ENCODE results near the gene GALNT9.
"Not testable (repeated sequence)": the region's sequence is repeated elsewhere in the genome, so short reads cannot be mapped to it uniquely, and the experiment has no call there.

GALNT9 gene

GRCh38 chr12:132151766-132152410 lies 177.5 kb downstream of the GALNT9 start:
- H3K36me3 ChIP-seq (ENCODE audit: control insufficient read depth in 1 of 2, insufficient read depth in 2 of 2, low read depth in 1 of 2, low read length in 2 of 2): peaks cover 15 to 67% of the 10 kb centered on the region in 2 experiments

DNA sequence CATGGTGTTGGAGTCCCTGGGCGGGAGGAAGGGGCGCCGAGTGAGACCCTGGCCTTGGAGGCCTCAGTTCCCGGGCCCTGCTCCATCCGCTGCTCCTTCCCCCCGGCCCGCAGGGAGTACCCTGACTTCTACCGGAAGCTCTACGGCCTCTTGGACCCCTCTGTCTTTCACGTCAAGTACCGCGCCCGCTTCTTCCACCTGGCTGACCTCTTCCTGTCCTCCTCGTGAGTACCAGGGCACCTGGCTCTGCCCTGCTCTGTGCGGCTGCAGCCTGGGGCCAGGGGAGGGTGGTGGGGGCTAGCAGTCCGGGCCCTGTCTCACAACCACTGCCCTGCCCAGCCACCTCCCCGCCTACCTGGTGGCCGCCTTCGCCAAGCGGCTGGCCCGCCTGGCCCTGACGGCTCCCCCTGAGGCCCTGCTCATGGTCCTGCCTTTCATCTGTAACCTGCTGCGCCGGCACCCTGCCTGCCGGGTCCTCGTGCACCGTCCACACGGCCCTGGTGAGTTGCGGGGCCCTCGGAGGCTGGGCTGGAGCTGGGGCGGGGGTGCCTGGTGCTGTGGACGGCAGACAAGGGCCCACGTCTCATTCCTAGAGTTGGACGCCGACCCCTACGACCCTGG lies 178.1 kb downstream of the GALNT9 start:
- Histone ChIP-seq H3K4me1 (ENCODE audit: control insufficient read depth, insufficient read depth, low read depth, low read length) (peaks cover 6% of the 10 kb centered on the region), H2AK5ac (ENCODE audit: low read length, severe bottlenecking) (no peak overlapping the region), H3K18ac (ENCODE audit: low read depth in 1 of 2, low read length in 2 of 2) (no peak overlapping the region), H4K8ac (ENCODE audit: low read length) (no peak overlapping the region), H3K23ac (ENCODE audit: low read length in 2 of 2) (no peak overlapping the region), H2BK12ac (ENCODE audit: low read length in 2 of 2) (no peak overlapping the region), H4K91ac (ENCODE audit: low read length) (no peak overlapping the region), H3K27ac (ENCODE audit: low read length, poor library complexity, severe bottlenecking) (no peak overlapping the region), H2AFZ (ENCODE audit: low read depth, low read length) (no peak overlapping the region), H2BK15ac (ENCODE audit: low read depth, poor library complexity, severe bottlenecking) (no peak overlapping the region), H3K4me3 (ENCODE audit: insufficient read depth in 1 of 2, low read depth in 1 of 2, low read length in 2 of 2) (no peak overlapping the region), H2BK5ac (ENCODE audit: low read depth, low read length, poor library complexity, severe bottlenecking) (no peak overlapping the region), H3K27me3 (ENCODE audit: control insufficient read depth in 1 of 2, insufficient read depth in 1 of 2, low read length in 2 of 2) (peaks cover 0 to 12% of the 10 kb centered on the region in 2 experiments), H2BK120ac (ENCODE audit: low read depth, low read length) (no peak overlapping the region), H3K36me3 (ENCODE audit: control insufficient read depth in 1 of 2, insufficient read depth in 2 of 2, low read depth in 1 of 2, low read length in 2 of 2) (peaks cover 11 to 66% of the 10 kb centered on the region in 2 experiments), H3K79me1 (replicated peaks; ENCODE audit: low read length, poor library complexity, severe bottlenecking) (peaks cover 35% of the 10 kb centered on the region), H3K4me2 (ENCODE audit: low read length, poor library complexity, severe bottlenecking) (no peak overlapping the region), H3K4ac (ENCODE audit: low read depth in 1 of 2, low read length in 2 of 2) (no peak overlapping the region), H3K9me3 (ENCODE audit: control insufficient read depth, low read length) (no peaks in the 10 kb centered on the region), H3K9ac (ENCODE audit: low read length) (no peak overlapping the region), H3K14ac (ENCODE audit: low read length in 2 of 2) (no peak overlapping the region)
- DNase-seq: no peak
- 96% methylated on average over 31 of the region's 36 CpGs for WGBS

More at GRCh38 chr12:132151766-132152410, 177.5 kb downstream of the GALNT9 start:
- H3K4me1 ChIP-seq (ENCODE audit: control insufficient read depth, insufficient read depth, low read depth, low read length): peaks cover 8% of the 10 kb centered on the region
- H2BK5ac ChIP-seq (ENCODE audit: low read depth, low read length, poor library complexity, severe bottlenecking): no peak overlapping the region
- no peak overlapping the region for H3K9ac ChIP-seq (ENCODE audit: low read length)
- peak overlapping the region; percentile 60 for H2BK15ac ChIP-seq (ENCODE audit: low read depth, poor library complexity, severe bottlenecking)
- no peak overlapping the region for H2AFZ ChIP-seq (ENCODE audit: low read depth, low read length)
- H3K4ac ChIP-seq (ENCODE audit: low read depth in 1 of 2, low read length in 2 of 2): no peak overlapping the region
- DNase-seq: no peak
- no peak overlapping the region for H3K4me3 ChIP-seq (ENCODE audit: insufficient read depth in 1 of 2, low read depth in 1 of 2, low read length in 2 of 2)
- no peak overlapping the region for H3K4me2 ChIP-seq (ENCODE audit: low read length, poor library complexity, severe bottlenecking)
- H3K23ac ChIP-seq (ENCODE audit: low read length in 2 of 2): no peak overlapping the region
- WGBS: 91% methylated on average over 32 of the region's 32 CpGs
- H3K27me3 ChIP-seq (ENCODE audit: control insufficient read depth in 1 of 2, insufficient read depth in 1 of 2, low read length in 2 of 2): peaks cover 0 to 12% of the 10 kb centered on the region in 2 experiments
- H3K9me3 ChIP-seq (ENCODE audit: control insufficient read depth, low read length): no peaks in the 10 kb centered on the region
- H2BK120ac ChIP-seq (ENCODE audit: low read depth, low read length): no peak overlapping the region
- peaks cover 32% of the 10 kb centered on the region for H3K79me1 ChIP-seq (replicated peaks; ENCODE audit: low read length, poor library complexity, severe bottlenecking)
- no peak overlapping the region for H3K18ac ChIP-seq (ENCODE audit: low read depth in 1 of 2, low read length in 2 of 2)
- no peak overlapping the region for H2AK5ac ChIP-seq (ENCODE audit: low read length, severe bottlenecking)
- no peak overlapping the region for H4K91ac ChIP-seq (ENCODE audit: low read length)
- H4K8ac ChIP-seq (ENCODE audit: low read length): no peak overlapping the region
- no peak overlapping the region for H3K27ac ChIP-seq (ENCODE audit: low read length, poor library complexity, severe bottlenecking)
- no peak overlapping the region for H3K14ac ChIP-seq (ENCODE audit: low read length in 2 of 2)
- no peak overlapping the region for H2BK12ac ChIP-seq (ENCODE audit: low read length in 2 of 2)

GRCh38 chr12:132150780-132151144 lies 178.6 kb downstream of the GALNT9 start:
- no peak overlapping the region for H2BK120ac ChIP-seq (ENCODE audit: low read depth, low read length)
- no peak overlapping the region for H2AFZ ChIP-seq (ENCODE audit: low read depth, low read length)
- no peaks in the 10 kb centered on the region for H3K9me3 ChIP-seq (ENCODE audit: control insufficient read depth, low read length)
- peaks cover 7% of the 10 kb centered on the region for H3K4me1 ChIP-seq (ENCODE audit: control insufficient read depth, insufficient read depth, low read depth, low read length)
- H3K4ac ChIP-seq (ENCODE audit: low read depth in 1 of 2, low read length in 2 of 2): no peak overlapping the region
- no peak overlapping the region for H3K14ac ChIP-seq (ENCODE audit: low read length in 2 of 2)
- no peak overlapping the region for H2BK12ac ChIP-seq (ENCODE audit: low read length in 2 of 2)
- no peak overlapping the region for H3K23ac ChIP-seq (ENCODE audit: low read length in 2 of 2)
- no peak overlapping the region for H3K9ac ChIP-seq (ENCODE audit: low read length)
- H3K27ac ChIP-seq (ENCODE audit: low read length, poor library complexity, severe bottlenecking): no peak overlapping the region
- no peak overlapping the region for H2BK5ac ChIP-seq (ENCODE audit: low read depth, low read length, poor library complexity, severe bottlenecking)
- no peak for DNase-seq
- H3K79me1 ChIP-seq (replicated peaks; ENCODE audit: low read length, poor library complexity, severe bottlenecking): peaks cover 38% of the 10 kb centered on the region
- H3K27me3 ChIP-seq (ENCODE audit: control insufficient read depth in 1 of 2, insufficient read depth in 1 of 2, low read length in 2 of 2): peaks cover 0 to 12% of the 10 kb centered on the region in 2 experiments
- H3K36me3 ChIP-seq (ENCODE audit: control insufficient read depth in 1 of 2, insufficient read depth in 2 of 2, low read depth in 1 of 2, low read length in 2 of 2): peaks cover 9 to 64% of the 10 kb centered on the region in 2 experiments
- no peak overlapping the region for H4K91ac ChIP-seq (ENCODE audit: low read length)
- no peak overlapping the region for H2AK5ac ChIP-seq (ENCODE audit: low read length, severe bottlenecking)
- H2BK15ac ChIP-seq (ENCODE audit: low read depth, poor library complexity, severe bottlenecking): no peak overlapping the region
- no peak overlapping the region for H3K18ac ChIP-seq (ENCODE audit: low read depth in 1 of 2, low read length in 2 of 2)
- no peak overlapping the region for H3K4me3 ChIP-seq (ENCODE audit: insufficient read depth in 1 of 2, low read depth in 1 of 2, low read length in 2 of 2)
- 86% methylated on average over 5 of the region's 6 CpGs for WGBS
- H3K4me2 ChIP-seq (ENCODE audit: low read length, poor library complexity, severe bottlenecking): no peak overlapping the region
- H4K8ac ChIP-seq (ENCODE audit: low read length): no peak overlapping the region

DNA sequence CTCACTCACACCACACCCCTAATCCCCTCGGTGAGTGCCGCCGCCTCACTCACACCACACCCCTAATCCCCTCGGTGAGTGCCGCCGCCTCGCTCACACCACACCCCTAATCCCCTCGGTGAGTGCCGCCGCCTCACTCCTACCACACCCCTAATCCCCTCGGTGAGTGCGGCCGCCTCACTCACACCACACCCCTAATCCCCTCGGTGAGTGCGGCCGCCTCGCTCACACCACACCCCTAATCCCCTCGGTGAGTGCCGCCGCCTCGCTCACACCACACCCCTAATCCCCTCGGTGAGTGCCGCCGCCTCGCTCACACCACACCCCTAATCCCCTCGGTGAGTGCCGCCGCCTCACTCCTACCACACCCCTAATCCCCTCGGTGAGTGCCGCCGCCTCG lies 179.9 kb downstream of the GALNT9 start:
- not testable (repeated sequence) for H2AK5ac ChIP-seq (ENCODE audit: low read length, severe bottlenecking); H2BK120ac ChIP-seq (ENCODE audit: low read depth, low read length); DNase-seq; H2BK12ac ChIP-seq (ENCODE audit: low read length in 2 of 2); H3K9me3 ChIP-seq (ENCODE audit: control insufficient read depth, low read length); H2BK15ac ChIP-seq (ENCODE audit: low read depth, poor library complexity, severe bottlenecking); H2BK5ac ChIP-seq (ENCODE audit: low read depth, low read length, poor library complexity, severe bottlenecking); H3K4ac ChIP-seq (ENCODE audit: low read depth in 1 of 2, low read length in 2 of 2); H4K8ac ChIP-seq (ENCODE audit: low read length); H3K27me3 ChIP-seq (ENCODE audit: control insufficient read depth in 1 of 2, insufficient read depth in 1 of 2, low read length in 2 of 2); H3K4me2 ChIP-seq (ENCODE audit: low read length, poor library complexity, severe bottlenecking); H2AFZ ChIP-seq (ENCODE audit: low read depth, low read length); H4K91ac ChIP-seq (ENCODE audit: low read length); H3K23ac ChIP-seq (ENCODE audit: low read length in 2 of 2); H3K18ac ChIP-seq (ENCODE audit: low read depth in 1 of 2, low read length in 2 of 2); H3K9ac ChIP-seq (ENCODE audit: low read length); H3K27ac ChIP-seq (ENCODE audit: low read length, poor library complexity, severe bottlenecking); H3K4me3 ChIP-seq (ENCODE audit: insufficient read depth in 1 of 2, low read depth in 1 of 2, low read length in 2 of 2); H3K14ac ChIP-seq (ENCODE audit: low read length in 2 of 2)
- WGBS: 95% methylated on average over 7 of the region's 32 CpGs
- H3K79me1 ChIP-seq (replicated peaks; ENCODE audit: low read length, poor library complexity, severe bottlenecking): peaks cover 48% of the 10 kb centered on the region
- peaks cover 8 to 57% of the 10 kb centered on the region in 2 experiments for H3K36me3 ChIP-seq (ENCODE audit: control insufficient read depth in 1 of 2, insufficient read depth in 2 of 2, low read depth in 1 of 2, low read length in 2 of 2)
- peaks cover 19% of the 10 kb centered on the region for H3K4me1 ChIP-seq (ENCODE audit: control insufficient read depth, insufficient read depth, low read depth, low read length)
